KOPT-K1 (cell line): ENCODE results near the gene FMNL2.

Experiments
- H3K27ac ChIP-seq: fragments of 200-600 bp; sonication (generic); 2 replicates; pipeline ENCODE4 v1.5.1; 2016; ENCODE audit warnings: antibody characterized with exemption, mild to moderate bottlenecking, low read depth, low read length; ENCODE audit not compliant: poor library complexity, severe bottlenecking
- H3K36me3 ChIP-seq: fragments of 200-600 bp; sonication (generic); 2 replicates; pipeline ENCODE4 v1.5.1; 2017; ENCODE audit warnings: antibody characterized with exemption, mild to moderate bottlenecking, low read length, moderate library complexity; ENCODE audit not compliant: insufficient read depth
- H3K9me3 ChIP-seq: fragments of 200-600 bp; sonication (generic); 2 replicates; pipeline ENCODE4 v1.5.1; 2017; ENCODE audit warnings: antibody characterized with exemption, low read length, mild to moderate bottlenecking; ENCODE audit not compliant: insufficient read depth, poor library complexity, severe bottlenecking

The FMNL2 gene

DNA sequence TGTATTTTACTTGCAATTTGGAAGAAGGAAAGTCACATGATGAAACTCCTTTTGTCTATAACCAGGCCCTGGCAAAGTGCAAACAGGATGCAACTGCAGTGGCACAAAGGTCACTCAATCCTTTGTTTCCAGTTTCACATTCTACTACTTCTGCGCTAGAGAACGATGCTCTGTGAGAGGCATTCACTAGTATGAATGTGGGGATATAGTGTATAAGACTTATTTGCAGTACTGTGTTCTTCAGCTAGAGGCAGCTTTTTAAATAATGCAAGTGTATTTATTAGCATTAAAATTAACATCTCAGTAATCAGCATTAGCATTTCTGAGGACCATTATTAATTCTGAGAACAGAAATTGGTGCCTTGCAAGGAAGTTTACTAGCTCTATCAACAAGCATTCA lies 313.4 kb downstream of the FMNL2 start:
- Histone ChIP-seq H3K9me3 (no peaks in the 10 kb centered on the region), H3K36me3 (peaks cover 51% of the 10 kb centered on the region), H3K27ac (no peak overlapping the region)

DNA sequence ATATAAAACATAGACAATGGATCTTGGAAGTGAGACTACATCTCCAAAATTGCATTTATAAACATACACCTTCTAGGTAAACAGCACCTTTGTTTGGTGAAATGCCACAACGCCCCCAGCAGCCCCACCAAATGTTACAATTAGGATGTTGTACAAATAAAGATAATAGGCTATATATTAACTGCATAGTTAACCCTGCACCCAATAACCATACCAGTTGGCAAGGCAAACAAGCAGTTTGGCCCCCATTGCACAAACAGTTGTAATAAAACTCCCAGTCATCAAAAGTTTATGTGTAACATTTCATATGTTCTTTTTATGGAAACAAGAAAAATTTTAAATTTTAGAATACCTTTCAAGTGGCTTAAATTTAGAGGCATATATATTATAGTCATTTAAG lies 315.0 kb downstream of the FMNL2 start:
- Histone ChIP-seq H3K36me3 (peaks cover 67% of the 10 kb centered on the region), H3K27ac (no peak overlapping the region), H3K9me3 (no peaks in the 10 kb centered on the region)

DNA sequence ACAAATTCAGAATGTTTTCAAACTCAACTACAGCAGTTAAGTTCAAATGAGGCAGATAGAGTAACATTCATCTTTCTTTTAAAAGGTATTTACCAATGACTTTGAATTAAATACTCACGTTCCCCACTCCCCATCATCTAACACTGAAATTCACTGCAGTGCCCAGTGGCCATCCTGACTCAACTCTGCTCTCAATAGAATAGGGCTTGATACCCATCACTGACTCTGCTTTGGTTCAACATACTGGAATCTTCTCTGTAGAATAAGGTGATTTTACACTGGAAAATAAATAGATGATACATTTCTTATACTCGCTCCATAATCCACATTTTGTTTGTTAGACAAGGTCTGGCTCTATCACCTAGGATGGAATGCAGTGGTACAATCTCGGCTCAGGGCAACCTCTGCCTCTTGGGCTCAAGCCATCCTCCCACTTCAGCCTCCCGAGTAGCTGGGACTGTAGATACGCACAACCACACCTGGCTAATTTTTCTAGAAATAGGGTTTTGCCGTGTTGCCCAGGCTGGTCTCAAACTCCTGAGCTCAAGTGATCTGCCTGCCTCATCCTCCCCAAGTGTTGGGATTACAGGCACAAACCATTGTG lies 315.9 kb downstream of the FMNL2 start:
- H3K9me3 ChIP-seq: no peaks in the 10 kb centered on the region
- H3K36me3 ChIP-seq: peaks cover 76% of the 10 kb centered on the region
- no peak overlapping the region for H3K27ac ChIP-seq

DNA sequence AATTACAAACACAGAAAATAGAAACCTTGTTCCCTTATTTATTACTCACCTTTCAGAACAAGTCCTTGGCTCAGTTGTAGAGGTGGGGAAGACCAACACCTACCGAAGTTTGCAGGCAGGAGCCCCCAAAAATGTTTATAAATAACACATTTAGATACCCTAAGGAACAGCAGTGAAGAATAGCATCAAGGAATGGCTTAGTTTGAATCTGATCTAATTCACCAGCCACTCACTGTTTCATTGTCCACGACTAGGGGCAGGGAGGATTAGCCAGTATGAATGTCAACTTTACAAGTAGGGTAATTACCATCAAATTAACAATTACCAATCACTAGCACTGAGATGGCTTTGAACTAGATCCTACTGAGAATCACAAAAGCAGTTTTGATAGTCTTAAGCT lies 316.9 kb downstream of the FMNL2 start:
- no peak overlapping the region for H3K27ac ChIP-seq
- H3K36me3 ChIP-seq: peaks cover 86% of the 10 kb centered on the region
- H3K9me3 ChIP-seq: no peaks in the 10 kb centered on the region

DNA sequence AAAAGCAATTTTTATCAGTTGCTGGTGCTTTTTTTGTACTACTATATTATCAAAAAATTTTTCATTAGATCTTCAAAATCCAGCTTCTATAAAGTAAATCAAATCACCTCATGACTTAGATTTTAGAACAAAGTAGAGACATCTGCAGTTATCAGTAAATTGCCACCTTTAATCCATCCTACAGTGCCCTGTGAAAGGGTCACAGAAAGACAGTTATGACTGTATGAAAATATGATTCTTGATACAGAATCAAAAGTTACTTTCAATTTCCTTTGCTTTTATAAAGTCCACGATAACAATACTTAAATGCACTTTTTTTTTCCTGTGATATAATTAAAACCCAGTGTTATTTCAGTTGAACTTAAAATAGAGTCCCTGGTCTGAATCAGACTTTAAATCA lies 320.9 kb downstream of the FMNL2 start:
- no peaks in the 10 kb centered on the region for H3K9me3 ChIP-seq
- no peak overlapping the region for H3K27ac ChIP-seq
- H3K36me3 ChIP-seq: peaks cover 98% of the 10 kb centered on the region

DNA sequence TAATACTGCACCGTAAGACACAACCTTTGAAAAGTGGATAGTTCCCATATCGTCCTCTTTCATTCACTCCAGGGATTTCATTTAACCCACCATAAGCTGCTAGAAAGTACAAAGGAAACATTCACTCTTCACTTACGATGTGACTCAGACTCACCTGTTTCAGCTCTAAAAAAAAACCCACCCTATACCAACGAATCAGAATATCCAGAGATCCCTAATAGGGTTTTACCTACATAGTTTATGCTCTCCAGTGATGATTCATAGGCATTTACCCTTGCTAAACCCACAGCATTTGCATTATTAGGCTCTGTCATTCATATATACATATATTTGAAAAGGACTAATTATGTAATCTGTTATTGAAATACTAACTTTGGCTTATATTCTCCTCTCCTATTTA lies 322.1 kb downstream of the FMNL2 start:
- Histone ChIP-seq H3K36me3 (peaks cover 98% of the 10 kb centered on the region), H3K27ac (no peak overlapping the region), H3K9me3 (no peaks in the 10 kb centered on the region)

DNA sequence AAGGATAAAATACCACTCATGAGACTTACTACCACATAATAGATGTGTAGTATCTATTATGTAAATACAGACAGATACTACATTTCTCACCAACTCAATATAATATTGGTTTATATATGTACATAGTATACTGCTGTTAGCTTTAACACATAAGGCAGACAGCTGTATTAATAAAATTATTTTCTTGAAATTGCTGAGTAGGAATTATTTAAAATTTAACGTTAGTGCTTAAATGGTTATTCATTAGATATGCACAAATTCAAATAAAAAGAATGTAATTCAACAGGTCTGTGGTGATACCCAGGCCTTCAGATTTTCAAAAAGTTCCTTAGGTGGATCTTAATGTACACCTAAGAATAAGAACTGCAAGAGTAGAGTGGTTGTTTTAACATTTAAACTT lies 323.2 kb downstream of the FMNL2 start:
- peaks cover 98% of the 10 kb centered on the region for H3K36me3 ChIP-seq
- H3K27ac ChIP-seq: no peak overlapping the region
- no peaks in the 10 kb centered on the region for H3K9me3 ChIP-seq

DNA sequence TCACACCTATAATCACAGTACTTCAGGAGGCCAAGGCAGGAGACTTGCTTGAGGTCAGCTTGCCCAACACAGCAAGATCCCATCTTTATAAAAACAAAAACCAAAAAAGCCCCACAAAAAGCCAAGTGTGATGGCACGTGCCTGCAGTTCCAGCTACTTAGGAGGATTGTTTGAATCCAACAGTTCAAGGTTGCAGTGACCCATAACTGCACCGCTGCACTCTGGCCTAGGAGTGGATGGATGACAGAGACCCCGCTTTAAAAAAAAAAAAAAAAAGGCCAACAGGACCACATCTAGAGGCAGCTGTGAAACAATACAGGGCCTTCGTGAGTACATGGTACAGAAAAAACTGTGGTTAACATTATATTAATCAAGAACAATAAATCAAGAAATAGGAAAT lies 326.1 kb downstream of the FMNL2 start:
- Histone ChIP-seq H3K27ac (no peak overlapping the region), H3K36me3 (peaks cover 98% of the 10 kb centered on the region), H3K9me3 (no peaks in the 10 kb centered on the region)

DNA sequence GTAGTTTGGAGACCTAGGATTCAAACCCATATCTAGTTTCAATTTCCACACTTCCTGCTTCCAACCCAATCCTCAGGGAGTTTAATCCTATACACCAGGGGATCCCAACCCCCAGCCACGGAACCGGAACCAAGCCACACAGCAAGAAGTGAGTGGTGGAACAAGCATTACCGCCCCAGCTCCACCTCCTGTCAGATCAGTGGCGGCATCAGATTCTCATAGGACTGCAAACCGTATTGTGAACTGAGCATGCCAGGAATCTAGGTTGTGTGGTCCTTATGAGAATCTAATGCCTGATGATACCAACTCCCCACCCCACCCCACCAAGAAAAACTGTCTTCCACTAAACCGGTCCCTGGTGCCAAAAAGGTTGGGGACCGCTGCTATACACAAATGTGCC lies 329.8 kb downstream of the FMNL2 start:
- Histone ChIP-seq H3K27ac (no peak overlapping the region), H3K36me3 (peaks cover 99% of the 10 kb centered on the region), H3K9me3 (no peaks in the 10 kb centered on the region)

DNA sequence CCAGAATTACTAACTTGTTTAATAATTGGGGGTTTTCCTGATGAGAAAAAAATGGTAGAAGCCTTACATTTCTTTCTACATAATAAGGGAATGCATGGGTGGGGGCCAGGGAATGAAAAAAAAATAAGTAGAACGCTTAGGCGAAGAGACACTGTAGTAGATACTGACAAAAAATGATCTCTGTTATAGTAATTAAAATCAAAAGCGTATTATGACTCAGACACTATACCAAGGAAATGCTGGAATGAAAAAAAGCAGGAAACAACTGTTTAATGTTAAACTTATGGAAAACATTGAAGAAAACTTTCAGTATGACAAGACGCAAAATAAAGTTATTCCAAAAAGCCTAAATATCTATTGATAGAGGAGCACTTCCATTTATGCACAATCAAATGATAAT lies 339.4 kb downstream of the FMNL2 start:
- H3K9me3 ChIP-seq: no peaks in the 10 kb centered on the region
- no peak overlapping the region for H3K27ac ChIP-seq
- peaks cover 100% of the 10 kb centered on the region for H3K36me3 ChIP-seq

DNA sequence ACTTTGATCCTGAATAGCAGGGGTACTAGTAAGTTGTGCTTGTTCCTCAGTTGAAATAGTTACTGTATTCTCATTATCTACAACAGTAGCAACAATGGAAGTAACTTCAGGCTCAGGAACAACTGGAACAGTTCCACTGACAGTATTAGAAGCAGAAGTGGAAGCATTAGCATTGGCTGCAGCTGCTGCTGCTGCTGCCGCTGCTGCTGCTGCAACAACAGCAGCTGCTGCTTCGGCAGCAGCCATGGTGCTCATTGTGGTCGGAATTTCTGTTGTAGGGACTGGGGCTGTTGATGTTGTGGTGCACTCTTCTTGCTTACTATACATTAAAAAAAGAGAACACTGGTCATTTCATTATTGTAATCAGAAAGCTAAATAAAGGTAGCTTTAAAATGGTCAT lies 341.5 kb downstream of the FMNL2 start:
- Histone ChIP-seq H3K9me3 (no peaks in the 10 kb centered on the region), H3K36me3 (peaks cover 100% of the 10 kb centered on the region), H3K27ac (no peak overlapping the region)

DNA sequence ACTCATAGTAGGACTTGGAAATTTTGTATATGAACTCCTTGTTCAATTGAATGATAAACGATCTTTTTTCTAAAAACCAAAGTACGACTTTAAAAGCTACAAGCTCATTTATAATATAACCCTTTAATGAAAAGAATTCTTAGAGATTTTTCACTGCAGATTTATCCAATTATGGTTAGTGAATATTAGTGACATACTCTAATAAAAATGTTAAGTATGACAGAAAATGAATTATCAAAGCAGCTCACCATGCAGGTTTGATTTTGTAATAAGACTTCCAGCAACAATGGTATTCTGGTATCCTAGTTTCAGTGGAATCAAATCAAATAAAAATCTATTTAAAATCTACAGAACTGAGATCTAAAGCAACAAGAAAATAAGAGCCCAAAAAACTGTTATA lies 343.8 kb downstream of the FMNL2 start:
- Histone ChIP-seq H3K27ac (no peak overlapping the region), H3K9me3 (no peaks in the 10 kb centered on the region), H3K36me3 (peaks cover 97% of the 10 kb centered on the region)

DNA sequence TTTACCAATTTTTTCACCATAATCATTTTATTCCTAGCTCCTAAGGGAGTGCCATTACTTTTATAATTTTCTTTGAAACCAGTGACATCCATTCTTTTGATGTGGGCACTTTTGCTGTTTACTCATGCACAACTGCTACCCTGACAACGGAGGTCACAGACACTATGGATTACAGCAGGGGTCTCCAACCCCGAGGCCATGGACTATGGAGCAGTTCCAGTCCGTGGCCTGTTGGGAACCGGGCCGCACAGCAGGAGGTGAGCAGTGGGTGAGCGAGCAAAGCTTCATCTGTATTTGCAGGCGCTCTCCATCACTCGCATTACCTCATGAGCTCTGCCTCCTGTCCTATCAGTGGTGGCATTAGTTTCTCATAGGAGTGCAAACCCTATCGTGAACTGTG lies 347.7 kb downstream of the FMNL2 start:
- Histone ChIP-seq H3K36me3 (peaks cover 91% of the 10 kb centered on the region), H3K9me3 (no peaks in the 10 kb centered on the region), H3K27ac (no peak overlapping the region)

DNA sequence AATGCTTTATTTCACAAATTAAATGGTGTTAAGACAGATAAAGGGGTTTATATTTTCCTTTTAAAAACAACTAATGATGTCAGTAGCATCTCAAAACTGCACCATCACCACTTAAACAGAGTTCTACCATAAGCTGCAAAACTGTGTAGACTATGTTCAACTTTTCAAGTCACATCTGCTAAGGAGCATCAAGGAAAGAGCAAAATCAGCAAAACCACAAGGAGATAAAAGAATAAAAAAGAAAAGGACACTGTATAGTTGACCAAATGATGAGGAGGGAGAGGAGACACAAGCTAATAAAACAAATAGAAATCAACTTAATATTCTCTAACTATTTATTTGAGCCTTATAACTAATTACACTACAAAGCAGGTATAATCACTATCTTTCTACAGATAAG lies 348.4 kb downstream of the FMNL2 start:
- H3K27ac ChIP-seq: no peak overlapping the region
- no peaks in the 10 kb centered on the region for H3K9me3 ChIP-seq
- peaks cover 91% of the 10 kb centered on the region for H3K36me3 ChIP-seq

DNA sequence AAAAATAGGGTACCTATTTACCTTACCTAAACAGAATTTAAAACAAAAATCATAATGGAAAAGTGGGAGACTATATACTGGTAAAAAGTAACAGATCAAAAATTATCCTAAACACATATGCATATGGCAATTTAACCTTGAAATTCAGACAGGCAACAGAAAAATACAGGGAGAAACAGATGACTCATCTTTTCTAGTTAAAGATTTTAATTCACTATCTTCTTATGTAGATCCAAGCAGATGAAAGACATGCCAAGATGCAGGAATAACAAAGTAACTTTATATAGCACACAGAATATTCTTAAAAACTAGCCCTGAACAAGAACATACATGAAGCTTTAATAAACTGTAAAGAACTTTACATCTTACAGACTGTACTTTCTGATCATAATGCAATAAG lies 351.3 kb downstream of the FMNL2 start:
- H3K36me3 ChIP-seq: peaks cover 82% of the 10 kb centered on the region
- no peak overlapping the region for H3K27ac ChIP-seq
- H3K9me3 ChIP-seq: no peaks in the 10 kb centered on the region

DNA sequence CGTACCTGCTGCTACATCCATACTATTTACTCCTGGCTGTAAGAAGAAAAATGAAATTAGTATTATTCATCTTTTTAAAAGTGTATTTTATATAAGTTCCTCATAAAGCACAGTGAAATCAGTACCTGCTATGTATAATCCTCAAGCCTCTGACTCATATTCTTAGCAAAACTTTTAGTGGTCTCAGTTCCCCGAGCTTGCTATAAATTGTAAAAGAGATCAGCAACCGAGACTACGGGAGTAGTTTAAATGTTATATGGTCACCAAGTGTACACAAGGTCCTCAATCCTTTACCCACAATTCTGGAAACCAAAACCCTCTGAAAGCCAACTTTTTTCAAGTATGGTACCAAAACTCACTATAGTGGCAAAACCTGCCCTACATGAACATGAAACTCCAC lies 358.1 kb downstream of the FMNL2 start:
- H3K27ac ChIP-seq: no peak overlapping the region
- H3K9me3 ChIP-seq: no peaks in the 10 kb centered on the region
- peaks cover 59% of the 10 kb centered on the region for H3K36me3 ChIP-seq
